HG03439 (cell line): ENCODE data around the gene KLHDC4.

Source experiments
- ATAC-seq: cut with Tn5 transposase; IDR thresholded peaks from one replicate; pipeline ENCODE4 v1.9.1; 2021; ENCODE audit warnings: mild to moderate bottlenecking, moderate library complexity; ENCODE audit not compliant: unreplicated experiment

KLHDC4 gene

DNA sequence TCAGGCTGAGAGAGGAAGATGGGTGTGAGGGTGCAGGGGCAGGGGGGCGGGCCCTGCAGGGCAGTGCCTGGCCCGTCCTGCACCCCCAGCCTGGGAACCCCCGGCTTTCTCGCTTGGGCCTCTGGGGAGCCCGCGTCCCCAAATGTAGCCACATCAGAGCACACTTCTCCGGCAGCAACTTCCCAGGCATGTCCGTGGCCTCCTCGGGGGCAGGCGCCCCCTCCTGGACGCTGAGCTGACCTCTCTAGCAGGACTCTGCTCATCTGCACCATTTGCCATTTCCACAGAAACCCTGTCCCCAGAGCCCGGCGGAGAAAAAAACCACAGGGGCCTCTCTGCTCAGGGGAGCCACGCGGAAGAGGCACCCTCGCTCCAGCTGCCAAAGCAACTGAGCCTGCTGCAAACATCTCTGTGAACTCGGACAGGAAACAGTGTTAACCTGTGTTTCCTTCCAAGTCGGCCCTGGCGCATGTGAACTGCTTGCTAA is 63.4 kb downstream of the KLHDC4 start:
- ATAC-seq, result peak; percentile 43

- no peak for ATAC-seq
These were observed 64.3 kb downstream of the KLHDC4 start for GRCh38 chr16:87701505-87701921.

- ATAC-seq, result no peak
These were observed 64.7 kb downstream of the KLHDC4 start for GRCh38 chr16:87701078-87701460.

DNA sequence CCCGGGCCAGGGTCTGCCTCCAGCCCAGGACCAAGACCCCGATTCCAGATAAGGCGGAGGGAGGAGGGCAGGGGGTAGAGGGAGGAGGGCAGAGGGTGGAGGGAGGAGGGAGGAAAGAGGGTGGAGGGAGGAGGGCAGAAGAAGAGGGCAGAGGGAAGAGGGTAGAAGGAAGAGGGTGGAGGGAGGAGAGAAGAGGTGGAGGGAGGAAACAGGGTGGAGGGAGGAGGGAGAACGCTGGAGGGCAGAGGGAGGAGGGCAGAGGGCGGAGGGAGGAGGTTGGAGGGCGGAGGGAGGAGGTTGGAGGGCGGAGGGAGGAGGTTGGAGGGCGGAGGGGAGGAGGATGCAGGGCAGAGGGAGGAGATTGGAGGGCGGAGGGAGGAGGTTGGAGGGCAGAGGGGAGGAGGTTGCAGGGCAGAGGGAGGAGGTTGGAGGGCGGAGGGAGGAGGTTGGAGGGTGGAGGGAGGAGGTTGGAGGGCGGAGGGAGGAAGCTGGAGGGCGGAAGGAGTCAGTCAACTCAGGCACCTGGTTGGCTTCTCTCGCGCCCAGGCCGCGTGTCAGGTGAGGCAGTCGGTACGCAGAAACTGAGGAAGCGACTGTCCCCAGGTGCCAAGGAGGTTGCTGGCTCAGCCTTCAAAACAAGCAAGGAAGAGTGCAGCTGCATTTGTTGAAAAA is 65.2 kb downstream of the KLHDC4 start:
- no peak for ATAC-seq

DNA sequence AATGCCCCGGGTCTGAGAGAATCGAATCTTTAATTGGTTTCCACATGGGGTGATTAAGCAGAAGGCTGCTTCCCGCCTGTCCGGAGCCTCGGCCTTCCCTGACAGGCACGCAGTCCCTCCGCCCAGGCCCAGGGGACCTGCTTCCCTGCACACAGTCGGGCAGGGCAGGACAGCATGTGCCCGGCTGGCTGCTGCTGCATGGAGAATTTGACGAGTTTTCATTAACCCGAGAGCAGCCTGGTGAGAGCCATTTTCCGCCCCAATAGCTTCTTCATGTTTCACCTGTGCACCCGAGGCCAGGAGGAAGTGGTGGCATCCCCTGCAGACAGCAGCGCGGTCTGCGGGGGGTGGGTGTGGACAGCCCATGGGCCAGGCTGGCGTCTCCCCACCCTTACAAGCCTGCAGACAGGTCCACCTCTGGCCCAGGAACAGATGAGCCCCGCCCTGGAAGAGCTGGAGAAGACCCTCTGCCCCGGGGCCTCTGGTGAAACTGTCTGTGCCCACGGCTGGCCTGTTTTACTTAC is 67.0 kb downstream of the KLHDC4 start:
- ATAC-seq, result no peak

GRCh38 chr16:87698241-87698640 is 67.5 kb downstream of the KLHDC4 start:
- peak; percentile 37 for ATAC-seq

- ATAC-seq, result no peak
These were observed 68.0 kb downstream of the KLHDC4 start for GRCh38 chr16:87697792-87698191.

- no peak for ATAC-seq
These were observed 68.5 kb downstream of the KLHDC4 start for GRCh38 chr16:87697256-87697655.

DNA sequence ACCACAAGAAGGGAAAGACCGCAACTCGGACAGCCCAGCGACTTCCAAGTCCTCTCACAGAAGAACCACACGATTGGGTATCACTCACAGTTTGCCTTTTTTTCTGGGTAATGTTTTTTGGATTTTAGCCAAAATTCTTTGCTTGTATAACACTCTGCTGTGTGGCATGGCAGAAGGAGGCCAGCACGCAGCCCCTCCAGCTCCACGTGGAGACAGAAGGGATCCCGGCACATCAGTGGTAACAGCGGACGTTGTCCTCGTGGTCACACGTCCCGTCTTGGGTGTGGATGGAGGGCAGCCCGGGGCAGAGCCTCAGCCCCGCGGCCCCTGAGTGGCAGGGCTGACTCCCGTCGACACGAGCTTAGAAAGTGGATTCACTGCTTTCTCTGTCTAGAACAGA is 69.1 kb downstream of the KLHDC4 start:
- no peak for ATAC-seq

DNA sequence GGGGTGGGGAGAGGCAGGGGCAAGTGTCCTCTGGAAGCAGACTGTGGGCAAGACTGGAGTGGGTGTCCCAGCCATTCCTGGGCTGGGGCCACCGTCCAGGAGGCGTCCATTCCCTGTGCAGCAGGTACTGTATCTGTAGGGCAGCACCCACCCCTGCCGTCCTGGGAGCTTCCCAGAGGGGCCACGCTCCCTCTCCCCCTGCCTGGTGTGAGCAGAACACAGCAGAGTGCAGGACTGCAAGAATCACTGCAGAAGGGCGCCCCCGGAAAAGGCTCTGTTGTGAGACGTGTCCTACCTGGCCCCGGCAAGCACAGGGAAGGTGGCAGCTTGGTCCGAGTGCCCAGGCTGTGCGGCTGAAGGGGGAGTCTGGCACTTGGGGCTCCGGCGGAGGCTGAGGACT is 70.3 kb downstream of the KLHDC4 start:
- no peak for ATAC-seq

- ATAC-seq, result no peak
These were observed 71.2 kb downstream of the KLHDC4 start for GRCh38 chr16:87694441-87695125.

DNA sequence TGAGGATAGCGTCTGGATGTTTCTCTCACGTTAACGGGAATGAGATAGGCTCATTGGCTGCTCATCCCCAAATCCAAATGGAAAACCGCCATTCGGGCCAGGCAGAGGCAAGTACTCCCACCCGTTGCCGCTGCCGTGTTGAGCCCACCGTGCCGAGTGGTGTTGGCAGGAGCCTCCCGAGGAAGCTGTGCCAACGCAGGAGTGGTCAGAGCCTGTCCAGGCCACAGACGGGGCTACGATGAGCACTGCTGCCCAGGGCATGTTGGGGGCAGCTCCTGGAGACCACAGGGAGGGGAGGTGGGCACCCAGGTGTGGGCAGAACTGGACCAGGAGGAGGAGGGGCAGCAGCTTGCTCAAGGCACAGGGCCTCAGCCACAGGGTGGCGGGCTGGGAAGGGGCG is 72.0 kb downstream of the KLHDC4 start:
- no peak for ATAC-seq

GRCh38 chr16:87692756-87693155 is 73.0 kb downstream of the KLHDC4 start:
- ATAC-seq, result no peak

GRCh38 chr16:87692176-87692575 is 73.6 kb downstream of the KLHDC4 start:
- no peak for ATAC-seq

GRCh38 chr16:87691686-87692079 is 74.1 kb downstream of the KLHDC4 start:
- no peak for ATAC-seq

GRCh38 chr16:87690911-87691685 is 74.7 kb downstream of the KLHDC4 start:
- no peak for ATAC-seq

DNA sequence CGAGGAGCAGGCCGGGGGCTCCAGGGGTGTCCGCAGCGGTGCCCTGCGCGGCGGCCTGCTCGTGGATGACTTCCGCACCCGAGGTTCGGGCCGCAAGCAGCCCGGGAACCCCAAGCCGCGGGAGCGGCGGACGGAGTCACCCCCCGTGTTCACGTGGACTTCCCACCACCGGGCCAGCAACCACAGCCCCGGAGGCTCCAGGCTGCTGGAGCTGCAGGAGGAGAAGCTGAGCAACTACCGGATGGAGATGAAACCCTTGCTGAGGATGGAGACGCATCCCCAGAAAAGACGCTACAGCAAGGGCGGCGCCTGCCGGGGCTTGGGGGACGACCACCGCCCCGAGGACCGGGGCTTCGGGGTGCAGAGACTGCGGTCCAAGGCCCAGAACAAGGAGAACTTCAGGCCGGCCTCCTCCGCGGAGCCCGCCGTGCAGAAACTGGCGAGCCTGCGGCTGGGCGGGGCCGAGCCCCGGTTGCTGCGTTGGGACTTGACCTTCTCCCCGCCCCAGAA is 75.8 kb downstream of the KLHDC4 start:
- ATAC-seq, result no peak

GRCh38 chr16:87688876-87689815 is 76.6 kb downstream of the KLHDC4 start:
- ATAC-seq, result no peak

GRCh38 chr16:87687998-87688529 is 77.7 kb downstream of the KLHDC4 start:
- ATAC-seq, result no peak
